ENCODE measurements around the gene ABCA13.

DNA sequence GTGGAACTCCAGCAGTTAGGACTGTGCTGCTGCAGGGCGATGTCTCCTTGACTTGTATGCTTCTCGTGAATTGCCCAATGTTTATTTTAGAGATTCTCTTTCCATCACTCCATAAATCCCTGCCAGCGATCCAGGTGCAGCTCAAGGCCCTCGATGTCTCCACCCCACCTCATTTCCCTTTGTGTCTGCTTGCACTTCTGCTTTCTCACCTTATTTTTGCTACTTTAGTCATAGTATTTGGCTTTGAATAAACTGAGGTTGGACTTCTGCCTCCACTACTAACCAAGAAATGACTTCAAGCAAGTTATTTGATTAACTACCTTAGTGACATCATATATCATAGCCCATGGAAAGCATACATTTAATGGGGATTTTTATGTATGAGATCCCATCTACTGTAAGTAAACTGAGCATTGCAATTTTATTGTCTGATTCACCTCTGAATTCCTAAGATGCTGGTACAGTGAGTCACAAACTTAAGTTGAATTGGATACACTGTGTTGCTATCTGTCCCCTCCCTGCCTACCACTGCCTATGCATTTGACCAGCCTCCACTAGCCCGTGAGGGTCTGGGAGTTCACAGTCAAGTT, 255.8 kb downstream of the ABCA13 start:
- TF ChIP-seq CTCF (conservative IDR thresholded peaks at IDR 0.05 in 1 of 2, IDR thresholded peaks at IDR 0.05 in 1 of 2; ENCODE audit: extremely low read depth in 1 of 2, insufficient read depth in 1 of 2, low read depth in 1 of 2, low read length in 2 of 2), result no peak
- TF ChIP-seq EZH2 (IDR thresholded peaks at IDR 0.05; ENCODE audit: borderline replicate concordance, low read length), result no peak
